GM12878 (cell line): ENCODE results near the gene SLC9A7. TPM values are rescaled to one million over a fixed set of nuclear protein-coding genes. Genes with fewer than 3 reads are reported as not detected.

Experiments used
- ATAC-seq: fragments of 200-7000 bp; cut with Tn5 transposase; 3 replicates; pipeline ENCODE4 v1.9.1; 2020; ENCODE audit warnings: mild to moderate bottlenecking, moderate library complexity
- BruUV-seq: library from RNA; stranded (reverse); fragments of 400-500 nt; replicated peaks from 2 replicates; lab custom pipeline; 2021; lab: Mats Ljungman, UMichigan
- CTCF ChIA-PET: fragments of 300-600 bp; sonication (Branson Sonifier 250); formaldehyde crosslinking; extraction: SDS; loops from one replicate; lab custom pipeline; 2021; ENCODE audit warnings: inconsistent platforms; lab: Yijun Ruan, JAX
- POLR2A ChIA-PET: fragments of 350-600 bp; formaldehyde crosslinking; extraction: SDS; loops from one replicate; lab custom pipeline; 2021; ENCODE audit warnings: inconsistent platforms; lab: Charles Lee
- RAD21 ChIA-PET: fragments of 300-600 bp; sonication (Branson Sonifier 250); formaldehyde crosslinking; loops from one replicate; lab custom pipeline; 2023; ENCODE audit warnings: antibody characterized with exemption; ENCODE audit not compliant: unreplicated experiment; lab: Charles Lee
- SMC1A ChIA-PET: fragments of 300-600 bp; sonication (Branson Sonifier 250); formaldehyde crosslinking; loops from one replicate; lab custom pipeline; 2023; ENCODE audit not compliant: unreplicated experiment, uncharacterized antibody; lab: Charles Lee
- DNase-seq: peaks from one replicate; pipeline ENCODE4 v3.0.0-alpha.2; 2011; ENCODE audit warnings: low read depth, low spot score
- FAIRE-seq: peaks from 3 replicates; lab custom pipeline; 2011; peaks lifted over from hg19 to GRCh38; lab: Jason Lieb, UNC
- H2AFZ ChIP-seq: 2 replicates; pipeline ENCODE4 v1.6.0; 2011; ENCODE audit warnings: low read depth, low read length, control low read depth; ENCODE audit not compliant: control insufficient read depth
- H3K27ac ChIP-seq: 2 replicates; pipeline ENCODE4 v1.5.1; 2011; ENCODE audit warnings: control low read depth; ENCODE audit not compliant: control insufficient read depth, insufficient read depth
- H3K27me3 ChIP-seq, 2 experiments: replicated peaks in 1 of 2; 2 replicates each; pipeline versions ENCODE4 v1.6.0 to v1.6.1; 2011; ENCODE audit warnings: low read length in 1 of 2; ENCODE audit not compliant: control insufficient read depth in 2 of 2, insufficient read depth in 2 of 2
- H3K36me3 ChIP-seq, 2 experiments: 2 replicates each; pipeline ENCODE4 v1.5.1; 2011; ENCODE audit warnings: low read length in 1 of 2; ENCODE audit not compliant: control insufficient read depth in 2 of 2, insufficient read depth in 2 of 2
- H3K4me1 ChIP-seq: 2 replicates; pipeline ENCODE4 v1.6.1; 2011; ENCODE audit warnings: mild to moderate bottlenecking, low read length, moderate library complexity, mixed read lengths; ENCODE audit not compliant: control insufficient read depth, insufficient read depth
- H3K4me2 ChIP-seq: 2 replicates; pipeline ENCODE4 v1.6.0; 2011; ENCODE audit warnings: control low read depth; ENCODE audit not compliant: control insufficient read depth, insufficient read depth
- H3K4me3 ChIP-seq: fragments of 200-600 bp; sonication (generic); 2 replicates; pipeline ENCODE4 v1.5.1; 2016
- H3K79me2 ChIP-seq: 2 replicates; pipeline ENCODE4 v1.6.0; 2011; ENCODE audit warnings: low read length; ENCODE audit not compliant: control insufficient read depth, insufficient read depth
- H3K9ac ChIP-seq: 2 replicates; pipeline ENCODE4 v1.8.0; 2011; ENCODE audit warnings: low read length, control low read depth, mixed read lengths; ENCODE audit not compliant: control insufficient read depth, insufficient read depth
- H3K9me3 ChIP-seq: replicated peaks from 3 replicates; pipeline ENCODE4 v1.5.1; 2011; ENCODE audit warnings: mild to moderate bottlenecking, low read length; ENCODE audit not compliant: control insufficient read depth, insufficient read depth
- H4K20me1 ChIP-seq: 2 replicates; pipeline ENCODE4 v1.6.0; 2011; ENCODE audit not compliant: control insufficient read depth, insufficient read depth
- CTCF ChIP-seq, 3 experiments: IDR thresholded peaks in 2 of 3; conservative IDR thresholded peaks in 1 of 3; 2 replicates each; pipeline ENCODE4 v1.5.1; 2011; ENCODE audit warnings: low read depth in 3 of 3, low read length in 3 of 3, mild to moderate bottlenecking in 3 of 3, control low read depth in 2 of 3, moderate library complexity in 2 of 3, inconsistent platforms in 1 of 3, mixed read lengths in 1 of 3; ENCODE audit not compliant: control insufficient read depth in 2 of 3, insufficient read depth in 1 of 3; ENCODE audit errors: extremely low read depth in 1 of 3
- NR2C1 ChIP-seq: fragments of 450-650 bp; IDR thresholded peaks from 2 replicates; pipeline ENCODE4 v1.6.1; 2017; ENCODE audit warnings: antibody characterized with exemption, mild to moderate bottlenecking, moderate library complexity
- RAD21 ChIP-seq: IDR thresholded peaks from 2 replicates; pipeline ENCODE4 v1.6.1; 2011; ENCODE audit warnings: mild to moderate bottlenecking, low read depth, low read length, moderate library complexity; ENCODE audit not compliant: insufficient read depth
- SMC3 ChIP-seq: IDR thresholded peaks from 2 replicates; pipeline ENCODE4 v1.6.1; 2011; ENCODE audit warnings: low read length, improper control_type of control experiment, borderline replicate concordance
- USF1 ChIP-seq: IDR thresholded peaks from 2 replicates; pipeline ENCODE4 v1.6.1; 2011; ENCODE audit warnings: borderline replicate concordance, low read depth, mild to moderate bottlenecking, moderate library complexity, mixed read lengths, low read length; ENCODE audit not compliant: insufficient read depth; ENCODE audit errors: extremely low read length
- WGBS: methylation state at CpG from one replicate; pipeline ENCODE4 v1.1.6; 2016; ENCODE audit warnings: low lambda C conversion rate; ENCODE audit not compliant: insufficient replicate concordance, insufficient coverage; ENCODE audit errors: missing lambda C conversion rate; 5-methylcytosine and 5-hydroxymethylcytosine counted together
- in situ Hi-C: fragments of 300-500 bp; cut with MboI; formaldehyde crosslinking; loops from 9 replicates; pipeline ENCODE4 v1.14.3; 2018; ENCODE audit warnings: mixed read lengths
- intact Hi-C: fragments of 100-400 bp; cut with micrococcal nuclease; formaldehyde crosslinking; loops from one replicate; pipeline ENCODE4 v1.14.2; 2022; ENCODE audit not compliant: unreplicated experiment
- polyA plus RNA-seq, 11 experiments: library from polyadenylated mRNA; depleted of rRNA in 4 of 11; unstranded in 6 of 11; stranded (reverse) in 5 of 11; fragments of >200 nt; fragmentation: Nextera tagmentation in 4 of 11; fragmentation: Illumina TruSeq in 1 of 11; extraction: Ambion mirVana in 4 of 11; extraction: Trizol in 1 of 11; gene quantifications; 1 replicate in 1 of 11; 2 replicates in 10 of 11; pipeline versions ENCODE4 v1.2.1 to v1.2.3, GENCODE V29; 2011 to 2016; ENCODE audit warnings: inconsistent platforms in 2 of 11, missing spikeins in 2 of 11, low read depth in 1 of 11
- total RNA-seq, 4 experiments: library from RNA; depleted of rRNA in 3 of 4; stranded (reverse); fragments of >200 nt in 3 of 4; fragmentation: Illumina TruSeq in 1 of 4; extraction: Trizol in 1 of 4; gene quantifications; 2 replicates each; pipeline versions ENCODE4 v1.2.1 to v1.2.3, GENCODE V29; 2013 to 2021

SLC9A7 gene
- total and polyA plus RNA-seq, 10 of the 15 experiments (the other 5 are each of a cell fraction or from before 2014, with no cell fraction given), result 5.0 to 62.8 (median 30.5) TPM

- Histone ChIP-seq H3K4me1 (no peaks in the 10 kb centered on the region), H3K36me3 (no peaks in the 10 kb centered on the region), H3K9me3 (no peaks in the 10 kb centered on the region), H3K79me2 (no peaks in the 10 kb centered on the region), H2AFZ (no peak overlapping the region), H3K27me3 (no peaks in the 10 kb centered on the region), H3K4me2 (no peak overlapping the region), H3K27ac (no peak overlapping the region), H3K9ac (no peak overlapping the region), H4K20me1 (no peaks in the 10 kb centered on the region), H3K4me3 (no peak overlapping the region)
- DNase-seq (no peak), FAIRE-seq (no peak), ATAC-seq (peak; percentile 54)
- ChIA-PET POLR2A (no interaction called here), RAD21 (interaction anchor here (0.7 to 3.0 kb wide), 11 partner anchors 18 to 838 kb away, joined by 3 to 17 read pairs (median 4); no protein-coding TSS in a partner anchor), SMC1A (interaction anchor here (0.6 to 1.7 kb wide), 10 partner anchors 40 to 315 kb away, joined by 3 to 16 read pairs (median 4); no protein-coding TSS in a partner anchor), CTCF (interaction anchor here (0.6 to 4.1 kb wide), 20 partner anchors 9 to 440 kb away, joined by 3 to 42 read pairs (median 3); no protein-coding TSS in a partner anchor)
- 36% methylated on average over 2 of the region's 2 CpGs for WGBS
- intact Hi-C loops, result loop anchor here (2.0 to 10.0 kb wide), 4 partner anchors 88 to 410 kb away; no protein-coding TSS in a partner anchor
- TF ChIP-seq USF1, result no peak
- peak; percentile 55; the same call in 1 of the 2 replicates for TF ChIP-seq RAD21
- TF ChIP-seq CTCF (IDR thresholded peaks at IDR 0.05 in 2 of 3, conservative IDR thresholded peaks at IDR 0.05 in 1 of 3; ENCODE audit: control insufficient read depth in 2 of 3, extremely low read depth in 1 of 3, insufficient read depth in 1 of 3, low read depth in 3 of 3, low read length in 3 of 3), result peak in 2 of 3 experiments; percentile 18 to 52; a peak in 2 of 6 replicates
- peak; percentile 61; the same call in 1 of the 2 replicates for TF ChIP-seq SMC3
- no peak for TF ChIP-seq NR2C1
- no TSS peak for BruUV-seq
- in situ Hi-C loops, result loop anchor here (10.0 kb wide), 1 partner anchor 240 kb away; no protein-coding TSS in a partner anchor
Measured at GRCh38 chrX:46554942-46555341, 204.0 kb downstream of the SLC9A7 start.
